GM12891 (cell line): ENCODE data around the gene MSI1.

ENCODE experiments used
- POLR2AphosphoS5 ChIP-seq: IDR thresholded peaks from 2 replicates; pipeline ENCODE4 v1.6.1; 2011; ENCODE audit warnings: low read depth, low read length, control low read depth
- TAF1 ChIP-seq: IDR thresholded peaks from 2 replicates; pipeline ENCODE4 v1.6.1; 2011; ENCODE audit warnings: low read depth, low read length, control low read depth

DNA sequence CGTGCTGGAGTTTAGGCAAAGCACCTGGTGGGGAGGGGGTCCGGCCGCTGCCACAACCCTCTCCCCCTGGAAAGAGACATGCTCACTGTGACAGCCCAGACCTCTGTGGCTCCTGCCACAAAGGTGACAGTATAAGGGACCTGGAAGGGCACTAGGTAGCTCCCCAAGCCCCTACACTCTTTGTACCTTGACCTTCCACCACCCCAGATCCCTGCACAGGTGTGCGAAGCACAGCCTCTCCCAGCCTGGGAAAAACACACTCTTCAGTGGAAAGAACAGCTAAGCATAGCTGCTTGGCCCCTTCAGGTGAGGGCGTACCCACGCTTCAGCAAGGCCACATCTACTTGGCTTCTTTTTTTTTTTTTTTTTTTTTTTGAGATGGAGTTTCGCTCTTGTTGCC lies 36.4 kb downstream of the MSI1 start:
- TF ChIP-seq POLR2AphosphoS5 (no peak), TAF1 (no peak)
